GM23338 (cell line): Measurements from ENCODE around the gene NFAT5. TPM values are rescaled to one million over a fixed set of nuclear protein-coding genes. Genes with fewer than 3 reads are reported as not detected.

Source experiments
- ATAC-seq: fragments of 200-7000 bp; cut with Tn5 transposase; 3 replicates; pipeline ENCODE4 v1.9.1; 2020
- DNase-seq: peaks from one replicate; pipeline ENCODE4 v3.0.0-alpha.2; 2015; ENCODE audit warnings: low spot score
- H2AFZ ChIP-seq: fragments of 200-600 bp; sonication (generic); 2 replicates; pipeline ENCODE4 v1.8.0; 2016; ENCODE audit warnings: antibody characterized with exemption, mild to moderate bottlenecking, moderate library complexity
- H3F3A ChIP-seq: fragments of 200-600 bp; sonication (generic); replicated peaks from 2 replicates; pipeline ENCODE4 v1.8.0; 2017; ENCODE audit warnings: antibody characterized with exemption, mixed run types, low read depth
- H3K27ac ChIP-seq: fragments of 200-600 bp; sonication (generic); 2 replicates; pipeline ENCODE4 v1.6.1; 2016; ENCODE audit warnings: low read depth
- H3K27me3 ChIP-seq: fragments of 200-600 bp; sonication (generic); 2 replicates; pipeline ENCODE4 v1.8.0; 2016; ENCODE audit warnings: mild to moderate bottlenecking, mixed run types, moderate library complexity; ENCODE audit not compliant: insufficient read depth
- H3K36me3 ChIP-seq: fragments of 200-600 bp; sonication (generic); 2 replicates; pipeline ENCODE4 v1.8.0; 2016; ENCODE audit warnings: mild to moderate bottlenecking; ENCODE audit not compliant: insufficient read depth
- H3K4me1 ChIP-seq: fragments of 200-600 bp; sonication (generic); 2 replicates; pipeline ENCODE4 v1.8.0; 2016; ENCODE audit warnings: mild to moderate bottlenecking, moderate library complexity; ENCODE audit not compliant: insufficient read depth
- H3K4me2 ChIP-seq: fragments of 200-600 bp; sonication (generic); 2 replicates; pipeline ENCODE4 v1.7.1; 2017; ENCODE audit warnings: mixed run types
- H3K4me3 ChIP-seq: fragments of 200-600 bp; sonication (generic); 2 replicates; pipeline ENCODE4 v1.6.1; 2016; ENCODE audit warnings: mixed run types
- H3K79me2 ChIP-seq: fragments of 200-600 bp; sonication (generic); replicated peaks from 2 replicates; pipeline ENCODE4 v1.8.0; 2017; ENCODE audit warnings: mild to moderate bottlenecking; ENCODE audit not compliant: insufficient read depth
- H3K9me2 ChIP-seq: fragments of 200-600 bp; sonication (generic); 2 replicates; pipeline ENCODE4 v1.8.0; 2017; ENCODE audit not compliant: insufficient read depth
- H4K20me1 ChIP-seq: fragments of 200-600 bp; sonication (generic); replicated peaks from 2 replicates; pipeline ENCODE4 v1.8.0; 2017; ENCODE audit warnings: mild to moderate bottlenecking; ENCODE audit not compliant: insufficient read depth
- H3K27ac Mint-ChIP-seq: 2 replicates; pipeline ENCODE4 v1.8.0; 2020; ENCODE audit warnings: inconsistent platforms, mild to moderate bottlenecking, moderate library complexity, mixed read lengths
- H3K27me3 Mint-ChIP-seq: 3 replicates; pipeline ENCODE4 v1.8.0; 2022; ENCODE audit warnings: low read depth, mild to moderate bottlenecking, moderate library complexity, mixed read lengths, inconsistent platforms; ENCODE audit not compliant: insufficient read depth, poor library complexity
- H3K36me3 Mint-ChIP-seq: 3 replicates; pipeline ENCODE4 v1.8.0; 2021; ENCODE audit warnings: low read depth, mild to moderate bottlenecking, inconsistent platforms, moderate library complexity, mixed read lengths
- H3K4me1 Mint-ChIP-seq: 3 replicates; pipeline ENCODE4 v1.8.0; 2020; ENCODE audit warnings: mild to moderate bottlenecking, inconsistent platforms, mixed read lengths
- H3K4me3 Mint-ChIP-seq: 3 replicates; pipeline ENCODE4 v1.8.0; 2021; ENCODE audit warnings: moderate library complexity, mild to moderate bottlenecking, inconsistent platforms, mixed read lengths
- H3K9me3 Mint-ChIP-seq: 3 replicates; pipeline ENCODE4 v1.8.0; 2020; ENCODE audit warnings: moderate library complexity, mild to moderate bottlenecking, inconsistent platforms, mixed read lengths
- CREB1 ChIP-seq: fragments of 250-450 bp; sonication (Bioruptor Pico); IDR thresholded peaks from 2 replicates; pipeline ENCODE4 v1.5.0; 2020; ENCODE audit warnings: low read depth, mild to moderate bottlenecking, moderate library complexity
- CTCF ChIP-seq, 2 experiments: fragments of 200-600 bp in 1 of 2; sonication (generic) in 1 of 2; conservative IDR thresholded peaks; 2 replicates each; pipeline versions ENCODE4 v1.5.1 to v1.6.1; 2016 to 2017; ENCODE audit warnings: antibody characterized with exemption in 2 of 2, low read depth in 2 of 2, mild to moderate bottlenecking in 2 of 2, moderate library complexity in 1 of 2
- ETS1 ChIP-seq: IDR thresholded peaks from 2 replicates; pipeline ENCODE4 v1.6.1; 2016; ENCODE audit warnings: antibody characterized with exemption
- EZH2 ChIP-seq: fragments of 200-600 bp; sonication (generic); IDR thresholded peaks from one replicate; pipeline ENCODE4 v1.8.0; 2017; ENCODE audit warnings: antibody characterized with exemption, mild to moderate bottlenecking, low read depth; ENCODE audit not compliant: unreplicated experiment
- EZH2phosphoT487 ChIP-seq: fragments of 200-600 bp; sonication (generic); IDR thresholded peaks from one replicate; pipeline ENCODE4 v1.8.1; 2018; ENCODE audit warnings: antibody characterized with exemption; ENCODE audit not compliant: unreplicated experiment
- JUNB ChIP-seq: IDR thresholded peaks from one replicate; pipeline ENCODE4 v1.6.1; 2016; ENCODE audit warnings: antibody characterized with exemption; ENCODE audit not compliant: unreplicated experiment
- NANOG ChIP-seq: IDR thresholded peaks from 2 replicates; pipeline ENCODE4 v1.6.1; 2016; ENCODE audit warnings: antibody characterized with exemption, borderline replicate concordance
- POLR2AphosphoS5 ChIP-seq: IDR thresholded peaks from 2 replicates; pipeline ENCODE4 v1.6.1; 2016; ENCODE audit warnings: antibody characterized with exemption, low read depth
- REST ChIP-seq: IDR thresholded peaks from one replicate; pipeline ENCODE4 v1.6.1; 2018; ENCODE audit warnings: antibody characterized with exemption; ENCODE audit not compliant: unreplicated experiment
- STAT1 ChIP-seq: IDR thresholded peaks from one replicate; pipeline ENCODE4 v1.6.1; 2016; ENCODE audit warnings: antibody characterized with exemption; ENCODE audit not compliant: unreplicated experiment
- ZNF114 ChIP-seq: fragments of 250-450 bp; sonication (Bioruptor Pico); IDR thresholded peaks from 2 replicates; pipeline ENCODE4 v1.5.0; 2020; ENCODE audit warnings: mild to moderate bottlenecking, moderate library complexity
- ZNF331 ChIP-seq: fragments of 250-450 bp; sonication (Bioruptor Pico); IDR thresholded peaks from 2 replicates; pipeline ENCODE4 v1.5.0; 2020; ENCODE audit warnings: low read depth, mild to moderate bottlenecking, moderate library complexity
- ZNF462 ChIP-seq: fragments of 250-450 bp; sonication (Bioruptor Pico); IDR thresholded peaks from 2 replicates; pipeline ENCODE4 v1.5.0; 2020; ENCODE audit warnings: mild to moderate bottlenecking, moderate library complexity
- polyA plus RNA-seq: library from polyadenylated mRNA; unstranded; fragments of >200 nt; fragmentation: Nextera tagmentation; extraction: Ambion mirVana; gene quantifications from 2 replicates; pipeline ENCODE4 v1.2.1, GENCODE V29; 2016
- total RNA-seq: library from RNA; depleted of rRNA; stranded (reverse); fragments of >200 nt; shearing (Covaris generic); gene quantifications from 2 replicates; pipeline ENCODE4 v1.2.3, GENCODE V29; 2014

The NFAT5 gene
- total and polyA plus RNA-seq, 2 experiments from 2014 or later, result 10.6 to 27.0 TPM

GRCh38 chr16:69595127-69596036 is 29.6 kb downstream of the NFAT5 start:
- H3K4me1 Mint-ChIP-seq, result no peaks in the 10 kb centered on the region; the same call in 2 of the 3 replicates
- H3K36me3 Mint-ChIP-seq, result no peaks in the 10 kb centered on the region
- H3K27me3 Mint-ChIP-seq, result peaks cover 2% of the 10 kb centered on the region

More at GRCh38 chr16:69595127-69596036, 29.6 kb downstream of the NFAT5 start:
- Histone ChIP-seq H3K4me3 (no peak overlapping the region), H4K20me1 (peaks cover 12% of the 10 kb centered on the region; the same call in 1 of the 2 replicates), H3K27ac (peak overlapping the region; percentile 35; the same call in 1 of the 2 replicates), H3F3A (no peaks in the 10 kb centered on the region), H2AFZ (no peak overlapping the region), H3K79me2 (peaks cover 71% of the 10 kb centered on the region), H3K4me1 (no peaks in the 10 kb centered on the region), H3K27me3 (no peaks in the 10 kb centered on the region), H3K36me3 (no peaks in the 10 kb centered on the region), H3K4me2 (no peak overlapping the region), H3K9me2 (no peaks in the 10 kb centered on the region)
- Mint-ChIP-seq H3K4me3 (no peak overlapping the region), H3K9me3 (no peaks in the 10 kb centered on the region), H3K27ac (no peak overlapping the region)
- ATAC-seq (no peak), DNase-seq (no peak)
- TF ChIP-seq ZNF114 (CRISPR knock-in tag) (no peak), CREB1 (CRISPR knock-in tag) (no peak), STAT1 (no peak), ZNF462 (CRISPR knock-in tag) (no peak), EZH2 (no peak), NANOG (no peak), ZNF331 (CRISPR knock-in tag) (no peak), ETS1 (no peak), JUNB (no peak), REST (no peak), CTCF (conservative IDR thresholded peaks at IDR 0.05; ENCODE audit: low read depth in 2 of 2) (no peak), POLR2AphosphoS5 (no peak), EZH2phosphoT487 (no peak)
